SU-DHL-6 (cell line): ENCODE results near the gene FBXO48.

Experiments
- CTCF ChIP-seq: fragments of 200-600 bp; sonication (generic); IDR thresholded peaks from one replicate; pipeline ENCODE4 v1.5.1; 2017; ENCODE audit warnings: antibody characterized with exemption, mild to moderate bottlenecking, low read length, moderate library complexity; ENCODE audit not compliant: insufficient read depth, poor library complexity, severe bottlenecking
- EZH2phosphoT487 ChIP-seq: fragments of 200-600 bp; sonication (generic), shearing (Covaris generic); conservative IDR thresholded peaks from 2 replicates; pipeline ENCODE4 v1.6.1; 2018; ENCODE audit warnings: mild to moderate bottlenecking, antibody characterized with exemption, low read length, moderate library complexity, mixed read lengths

- TF ChIP-seq CTCF (no peak), EZH2phosphoT487 (no peak)
These were observed 49.2 kb downstream of the FBXO48 start for GRCh38 chr2:68417926-68418325.
